C4-2B (cell line): ENCODE results near the gene RPL29.

Experiments
- H3K27ac ChIP-seq: fragments of 450-650 bp; 2 replicates; pipeline ENCODE4 v1.5.1; 2017
- CTCF ChIP-seq: fragments of 450-650 bp; conservative IDR thresholded peaks from 2 replicates; pipeline ENCODE4 v1.5.1; 2017; ENCODE audit warnings: mild to moderate bottlenecking
- ZFX ChIP-seq: fragments of 450-650 bp; IDR thresholded peaks from 2 replicates; pipeline ENCODE4 v1.6.1; 2017

The RPL29 gene

GRCh38 chr3:52020796-52021195, 25.1 kb upstream of the RPL29 start:
- H3K27ac ChIP-seq: no peak overlapping the region
- TF ChIP-seq CTCF (no peak), ZFX (no peak)

GRCh38 chr3:52019352-52020080, 23.8 kb upstream of the RPL29 start:
- TF ChIP-seq ZFX (no peak), CTCF (no peak)
- H3K27ac ChIP-seq: no peak overlapping the region

GRCh38 chr3:52018319-52019000, 22.8 kb upstream of the RPL29 start:
- H3K27ac ChIP-seq: no peak overlapping the region
- TF ChIP-seq ZFX (no peak), CTCF (no peak)

GRCh38 chr3:52017586-52017985, 21.9 kb upstream of the RPL29 start:
- TF ChIP-seq ZFX (no peak), CTCF (no peak)
- H3K27ac ChIP-seq: no peak overlapping the region

GRCh38 chr3:52015438-52016228, 19.9 kb upstream of the RPL29 start:
- H3K27ac ChIP-seq: no peak overlapping the region
- TF ChIP-seq CTCF (no peak), ZFX (no peak)

- H3K27ac ChIP-seq: no peak overlapping the region
- TF ChIP-seq CTCF: no peak
- TF ChIP-seq ZFX: no peak
These were observed 18.9 kb upstream of the RPL29 start for GRCh38 chr3:52014613-52015012.
